Measurements from ENCODE around the gene CDK15. TPM values are rescaled to one million over a fixed set of nuclear protein-coding genes. Genes with fewer than 3 reads are reported as not detected.

The CDK15 gene
- total RNA-seq, 4 donors from 2014 or later: 0.11 to 0.29 TPM; not detected in 2

DNA sequence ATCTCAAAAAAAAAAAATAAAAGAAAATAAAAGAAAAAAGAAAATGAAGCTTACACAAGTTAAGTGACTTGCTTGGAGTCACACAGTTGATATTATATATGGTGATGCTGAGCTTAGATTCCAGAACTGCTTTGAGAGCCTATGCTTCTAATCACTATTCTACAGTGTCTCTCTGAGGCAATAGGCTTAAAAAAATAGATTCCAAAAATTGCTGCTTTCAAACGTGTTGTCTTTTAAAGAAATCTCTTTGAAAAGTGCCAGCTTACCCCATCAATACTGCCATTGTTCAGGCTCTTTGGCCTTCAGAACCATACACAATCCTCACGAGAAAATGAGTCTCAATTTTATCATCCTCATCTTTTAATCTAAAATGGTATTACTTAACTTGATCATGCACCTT, 102.6 kb downstream of the CDK15 start:
- ATAC-seq: no peak
- intact Hi-C loops (cut with DNase I; ENCODE audit: low total_unique reads): no loop called here

DNA sequence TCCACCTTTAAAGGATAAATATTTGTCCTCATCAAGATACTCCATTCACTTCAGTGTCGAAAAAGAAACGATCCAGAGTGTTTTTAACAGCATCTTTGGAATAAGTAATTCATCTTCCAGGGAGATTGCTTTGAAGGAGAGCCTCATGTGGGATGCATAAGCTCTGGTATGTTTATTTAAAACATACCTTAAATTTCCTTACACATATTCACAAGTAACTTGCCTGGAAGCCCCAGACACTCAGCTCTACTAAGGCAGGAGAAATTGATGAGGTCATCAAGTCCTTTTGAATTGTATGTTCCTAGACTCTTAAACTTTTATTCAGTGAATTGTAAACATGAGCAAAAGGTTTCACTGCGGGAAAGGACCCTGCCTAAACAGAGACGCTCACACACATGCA, 103.0 kb downstream of the CDK15 start:
- Histone ChIP-seq H3K27ac (no peak overlapping the region), H3K4me1 (no peaks in the 10 kb centered on the region)

More for the DNA sequence above, 102.6 kb downstream of the CDK15 start:
- TF ChIP-seq, protein P1, sequence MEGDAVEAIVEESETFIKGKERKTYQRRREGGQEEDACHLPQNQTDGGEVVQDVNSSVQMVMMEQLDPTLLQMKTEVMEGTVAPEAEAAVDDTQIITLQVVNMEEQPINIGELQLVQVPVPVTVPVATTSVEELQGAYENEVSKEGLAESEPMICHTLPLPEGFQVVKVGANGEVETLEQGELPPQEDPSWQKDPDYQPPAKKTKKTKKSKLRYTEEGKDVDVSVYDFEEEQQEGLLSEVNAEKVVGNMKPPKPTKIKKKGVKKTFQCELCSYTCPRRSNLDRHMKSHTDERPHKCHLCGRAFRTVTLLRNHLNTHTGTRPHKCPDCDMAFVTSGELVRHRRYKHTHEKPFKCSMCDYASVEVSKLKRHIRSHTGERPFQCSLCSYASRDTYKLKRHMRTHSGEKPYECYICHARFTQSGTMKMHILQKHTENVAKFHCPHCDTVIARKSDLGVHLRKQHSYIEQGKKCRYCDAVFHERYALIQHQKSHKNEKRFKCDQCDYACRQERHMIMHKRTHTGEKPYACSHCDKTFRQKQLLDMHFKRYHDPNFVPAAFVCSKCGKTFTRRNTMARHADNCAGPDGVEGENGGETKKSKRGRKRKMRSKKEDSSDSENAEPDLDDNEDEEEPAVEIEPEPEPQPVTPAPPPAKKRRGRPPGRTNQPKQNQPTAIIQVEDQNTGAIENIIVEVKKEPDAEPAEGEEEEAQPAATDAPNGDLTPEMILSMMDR (IDR thresholded peaks at IDR 0.05 in 4 of 5, conservative IDR thresholded peaks at IDR 0.05 in 1 of 5): no peak
- TF ChIP-seq POLR2A (IDR thresholded peaks at IDR 0.05): no peak
- Histone ChIP-seq H3K27ac (no peak overlapping the region), H3K27me3 (no peaks in the 10 kb centered on the region), H3K9me3 (no peaks in the 10 kb centered on the region), H3K4me1 (no peaks in the 10 kb centered on the region), H3K4me3 (no peak overlapping the region), H3K36me3 (no peaks in the 10 kb centered on the region)
- in situ Hi-C loops (cut with MboI; ENCODE audit: low sequenced_read_pairs in 4 of 4): no loop called here
- no peak for DNase-seq

DNA sequence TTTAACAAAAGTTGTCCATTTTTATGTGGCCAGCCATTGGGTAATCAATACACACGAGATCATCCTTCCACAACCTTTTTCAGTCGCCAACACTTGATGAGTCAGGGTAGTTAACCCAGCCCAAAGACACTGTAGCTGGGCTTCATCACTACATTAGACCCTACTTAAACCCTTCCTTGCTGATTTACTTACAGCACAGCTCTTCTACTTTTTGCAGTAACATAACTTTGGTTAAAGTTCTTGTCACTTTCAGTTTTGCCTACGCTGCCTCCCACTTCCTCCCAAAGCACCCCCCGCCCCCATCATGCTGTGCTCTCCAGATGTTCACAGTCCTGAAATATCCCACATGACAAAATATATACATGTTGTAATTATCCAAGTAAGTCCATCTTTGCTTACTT, 103.6 kb downstream of the CDK15 start:
- ATAC-seq: no peak
- H3K4me3 ChIP-seq: no peak overlapping the region

More for the DNA sequence above, 103.0 kb downstream of the CDK15 start:
- TF ChIP-seq POLR2A (IDR thresholded peaks at IDR 0.05): no peak
- TF ChIP-seq, protein P1 (IDR thresholded peaks at IDR 0.05 in 4 of 5, conservative IDR thresholded peaks at IDR 0.05 in 1 of 5): no peak
- H3K36me3 ChIP-seq: no peaks in the 10 kb centered on the region
- ATAC-seq: no peak
- in situ Hi-C loops (cut with MboI; ENCODE audit: low sequenced_read_pairs in 4 of 4) (no loop called here), intact Hi-C loops (cut with DNase I; ENCODE audit: low total_unique reads) (no loop called here)
- no peak overlapping the region for H3K4me3 ChIP-seq
- no peaks in the 10 kb centered on the region for H3K9me3 ChIP-seq
- H3K27me3 ChIP-seq: no peaks in the 10 kb centered on the region
- no peak for DNase-seq

DNA sequence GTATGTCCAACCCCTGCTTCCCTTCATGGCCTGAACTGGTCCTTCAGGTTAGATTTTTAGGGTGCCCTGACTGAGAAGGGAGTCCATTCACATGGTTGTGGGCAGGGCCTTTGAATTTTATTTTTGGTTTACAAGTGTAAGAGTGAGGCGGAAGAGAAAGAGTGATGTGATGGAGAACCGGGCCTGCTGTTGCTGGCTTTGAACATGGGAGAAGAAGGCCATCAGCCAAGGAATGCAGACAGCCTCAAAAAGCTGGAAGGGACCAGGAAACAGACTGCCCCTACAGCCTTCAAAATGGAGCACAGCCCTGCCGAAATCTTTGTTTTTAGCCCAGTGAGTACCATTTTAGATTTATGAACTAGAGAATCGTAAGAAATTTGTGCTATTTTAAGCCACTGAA, 105.0 kb downstream of the CDK15 start:
- Histone ChIP-seq H3K9me3 (no peaks in the 10 kb centered on the region), H3K27me3 (no peaks in the 10 kb centered on the region), H3K4me1 (no peaks in the 10 kb centered on the region), H3K27ac (no peak overlapping the region), H3K36me3 (no peaks in the 10 kb centered on the region), H3K4me3 (no peak overlapping the region)
- TF ChIP-seq POLR2A (IDR thresholded peaks at IDR 0.05): no peak
- TF ChIP-seq, protein P1 (IDR thresholded peaks at IDR 0.05 in 4 of 5, conservative IDR thresholded peaks at IDR 0.05 in 1 of 5): no peak
- DNase-seq (no peak), ATAC-seq (no peak)
- intact Hi-C loops (cut with DNase I; ENCODE audit: low total_unique reads) (no loop called here), in situ Hi-C loops (cut with MboI; ENCODE audit: low sequenced_read_pairs in 4 of 4) (no loop called here)

More for the DNA sequence above, 103.6 kb downstream of the CDK15 start:
- TF ChIP-seq POLR2A (IDR thresholded peaks at IDR 0.05): no peak
- TF ChIP-seq, protein P1 (IDR thresholded peaks at IDR 0.05 in 4 of 5, conservative IDR thresholded peaks at IDR 0.05 in 1 of 5): no peak
- in situ Hi-C loops (cut with MboI; ENCODE audit: low sequenced_read_pairs in 4 of 4) (no loop called here), intact Hi-C loops (cut with DNase I; ENCODE audit: low total_unique reads) (no loop called here)
- no peak for DNase-seq
- no peaks in the 10 kb centered on the region for H3K36me3 ChIP-seq
- H3K9me3 ChIP-seq: no peaks in the 10 kb centered on the region
- no peaks in the 10 kb centered on the region for H3K27me3 ChIP-seq
- no peak overlapping the region for H3K27ac ChIP-seq
- H3K4me1 ChIP-seq: no peaks in the 10 kb centered on the region

DNA sequence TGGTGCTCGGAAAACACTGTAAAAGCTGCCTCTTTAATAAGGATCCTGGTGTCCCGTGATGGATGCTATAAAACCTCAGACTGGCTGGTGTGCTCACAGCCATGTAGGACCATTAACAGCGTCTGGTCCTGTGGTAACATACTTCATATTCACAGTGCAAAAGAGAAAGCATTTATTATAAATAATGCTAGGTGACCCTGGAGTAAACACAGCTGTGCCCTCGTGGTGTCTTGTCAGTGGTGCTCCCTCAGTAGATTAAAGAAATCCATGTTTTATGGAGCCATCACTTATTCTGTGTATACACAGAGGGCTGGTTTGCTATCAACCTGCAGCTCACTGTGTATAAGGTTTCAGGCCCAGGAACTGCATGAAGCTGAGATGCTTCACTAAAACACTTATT, 106.9 kb downstream of the CDK15 start:
- Histone ChIP-seq H3K4me3 (no peak overlapping the region), H3K4me1 (no peaks in the 10 kb centered on the region), H3K27ac (no peak overlapping the region), H3K9me3 (no peaks in the 10 kb centered on the region), H3K27me3 (no peaks in the 10 kb centered on the region), H3K36me3 (no peaks in the 10 kb centered on the region)
- ATAC-seq: no peak
- intact Hi-C loops (cut with DNase I; ENCODE audit: low total_unique reads) (no loop called here), in situ Hi-C loops (cut with MboI; ENCODE audit: low sequenced_read_pairs in 4 of 4) (no loop called here)
- TF ChIP-seq POLR2A (IDR thresholded peaks at IDR 0.05): no peak
- TF ChIP-seq, protein P1 (IDR thresholded peaks at IDR 0.05 in 4 of 5, conservative IDR thresholded peaks at IDR 0.05 in 1 of 5): no peak
- DNase-seq: no peak

Measured in gastrocnemius medialis (tissue), 4 donors.